Activated T-helper 9 cell treated with anti-CD3 and anti-CD28 coated beads, Interleukin-2, amount 50 U/mL, for 16 hours (primary cell): ENCODE results near the gene KCND3.

Source experiments
- DNase-seq: peaks from one replicate; pipeline ENCODE4 v3.0.0-alpha.2; 2020; ENCODE audit warnings: low read depth

The KCND3 gene

DNA sequence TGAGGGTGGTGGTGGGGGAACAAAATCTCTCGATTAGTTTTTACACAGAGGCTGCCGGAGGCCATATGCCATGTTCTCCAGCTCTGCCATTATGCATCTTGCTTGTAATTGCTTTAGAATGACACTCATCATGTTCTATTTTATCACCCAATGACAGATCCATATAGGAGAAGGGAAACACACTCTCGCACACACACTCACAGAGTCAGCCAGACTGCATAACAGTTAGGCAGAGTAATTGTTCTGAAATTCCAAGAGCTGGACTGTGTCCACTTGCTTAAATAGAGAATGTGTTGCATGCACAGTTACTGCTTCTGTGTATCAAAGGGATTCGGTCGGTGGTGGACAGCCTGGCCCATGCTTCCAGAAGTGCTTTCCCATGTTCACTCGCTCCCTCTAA lies 30.6 kb downstream of the KCND3 start:
- DNase-seq = no peak

DNA sequence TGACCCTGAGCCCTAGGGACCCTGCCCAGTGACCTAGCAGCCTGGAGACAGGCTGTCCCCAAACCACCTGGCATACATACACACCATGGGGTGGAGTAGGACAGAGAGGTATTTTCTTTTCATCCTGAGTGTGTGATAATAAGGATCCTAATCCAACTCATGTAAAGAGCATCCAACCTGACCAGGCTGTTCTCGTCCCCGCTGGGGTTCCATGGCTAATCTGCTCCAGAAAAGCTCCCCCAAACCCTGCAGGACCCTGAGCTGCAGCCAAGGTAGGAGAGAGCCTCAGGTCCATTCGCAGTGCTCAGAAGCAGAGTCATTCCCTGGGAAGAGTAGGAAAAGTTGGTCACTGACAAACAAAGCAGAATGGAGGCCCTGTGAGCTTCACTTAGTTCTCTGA lies 31.4 kb downstream of the KCND3 start:
- no peak for DNase-seq

DNA sequence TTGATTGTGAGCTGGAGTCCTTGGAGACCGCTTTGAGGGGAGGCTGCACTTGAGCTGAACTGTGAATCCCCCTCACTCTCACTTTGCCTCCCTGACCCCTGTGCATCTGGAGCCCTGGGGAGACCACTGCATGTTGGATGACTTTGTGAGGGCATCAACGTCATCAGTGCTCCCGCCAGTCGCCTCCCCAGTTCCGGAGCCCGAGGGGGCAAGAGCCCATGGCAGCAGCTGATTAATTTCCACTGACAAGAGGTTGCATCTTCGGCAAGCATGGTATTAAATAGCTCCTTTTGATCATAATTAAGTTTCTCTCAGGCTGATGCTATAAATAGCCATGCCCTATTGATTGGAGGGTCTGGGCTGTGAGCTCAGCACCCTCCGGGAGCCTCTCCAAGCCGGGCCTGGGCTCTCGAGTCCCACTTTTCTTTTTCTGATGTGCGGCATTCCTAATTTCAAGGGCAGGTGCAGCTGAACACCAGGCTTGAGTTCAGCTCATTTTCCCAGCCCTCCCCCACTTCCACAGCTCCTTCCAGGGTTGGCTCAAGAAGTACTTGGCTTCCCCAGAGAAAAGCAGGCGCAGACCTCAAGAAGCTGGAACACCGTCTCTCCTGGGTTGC lies 33.2 kb downstream of the KCND3 start:
- no peak for DNase-seq

DNA sequence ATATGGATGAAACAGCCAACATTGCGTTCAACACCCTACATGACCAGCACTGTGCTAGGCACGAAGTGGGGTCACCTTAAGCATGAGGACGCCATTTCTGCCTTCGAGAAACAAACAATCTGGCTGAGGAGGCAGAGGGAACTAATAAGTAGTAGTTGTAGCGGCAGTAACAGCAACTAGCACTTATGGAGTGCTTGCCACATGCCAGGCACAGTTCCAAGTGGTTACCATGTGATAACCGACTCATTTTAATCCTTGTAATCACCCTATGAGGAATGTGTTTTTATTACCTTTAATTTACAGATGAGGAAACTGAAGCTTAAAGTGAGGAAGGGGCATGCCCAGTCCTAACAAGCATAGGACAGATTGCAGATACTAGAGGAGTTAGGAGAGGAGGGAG lies 33.7 kb downstream of the KCND3 start:
- DNase-seq = no peak

DNA sequence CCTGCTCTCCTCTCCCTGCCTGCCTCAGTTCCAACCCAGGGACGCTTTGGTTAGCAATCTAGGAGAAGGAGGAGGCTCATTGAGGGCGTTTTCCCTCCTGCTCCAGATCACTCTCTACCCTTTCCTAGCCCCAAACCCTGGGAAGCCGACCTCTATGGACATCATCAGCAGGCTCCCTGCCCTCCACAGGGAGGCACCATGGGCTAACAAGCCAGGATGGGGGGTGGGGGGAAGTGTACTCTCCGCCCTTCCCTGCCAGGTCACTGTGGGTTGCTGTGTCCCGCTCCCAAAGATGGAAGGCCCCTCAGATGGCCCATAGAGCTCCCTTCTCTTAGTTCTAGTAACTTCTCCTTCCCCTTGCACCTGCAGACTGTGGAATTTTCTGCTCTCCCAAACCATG lies 35.7 kb downstream of the KCND3 start:
- no peak for DNase-seq

DNA sequence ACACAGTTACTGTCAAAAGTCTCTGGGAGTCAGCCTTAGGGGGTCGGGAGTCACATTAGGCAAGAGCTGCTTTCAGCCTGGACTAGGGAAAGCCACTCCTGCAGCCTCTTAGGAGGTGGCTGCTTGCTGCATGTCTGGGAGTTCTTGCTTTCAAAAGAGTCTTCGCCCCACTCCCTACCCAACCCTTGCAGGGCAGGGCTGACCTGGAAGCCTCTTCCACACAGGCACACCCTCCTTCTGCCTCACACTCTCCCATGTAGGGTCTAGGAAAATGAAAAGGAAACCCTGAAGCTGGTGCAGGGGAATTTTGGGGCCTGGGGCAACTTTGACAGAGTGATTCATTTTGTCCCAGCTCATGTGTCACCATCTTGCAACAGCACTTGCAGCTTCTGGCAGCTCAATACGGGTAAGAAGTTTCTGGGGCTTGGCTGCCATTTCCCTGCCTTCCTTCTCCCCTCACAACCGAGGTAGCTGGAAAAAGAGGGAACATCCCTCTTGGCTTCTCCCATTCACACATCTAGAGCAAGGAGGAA lies 37.3 kb downstream of the KCND3 start:
- DNase-seq = no peak

DNA sequence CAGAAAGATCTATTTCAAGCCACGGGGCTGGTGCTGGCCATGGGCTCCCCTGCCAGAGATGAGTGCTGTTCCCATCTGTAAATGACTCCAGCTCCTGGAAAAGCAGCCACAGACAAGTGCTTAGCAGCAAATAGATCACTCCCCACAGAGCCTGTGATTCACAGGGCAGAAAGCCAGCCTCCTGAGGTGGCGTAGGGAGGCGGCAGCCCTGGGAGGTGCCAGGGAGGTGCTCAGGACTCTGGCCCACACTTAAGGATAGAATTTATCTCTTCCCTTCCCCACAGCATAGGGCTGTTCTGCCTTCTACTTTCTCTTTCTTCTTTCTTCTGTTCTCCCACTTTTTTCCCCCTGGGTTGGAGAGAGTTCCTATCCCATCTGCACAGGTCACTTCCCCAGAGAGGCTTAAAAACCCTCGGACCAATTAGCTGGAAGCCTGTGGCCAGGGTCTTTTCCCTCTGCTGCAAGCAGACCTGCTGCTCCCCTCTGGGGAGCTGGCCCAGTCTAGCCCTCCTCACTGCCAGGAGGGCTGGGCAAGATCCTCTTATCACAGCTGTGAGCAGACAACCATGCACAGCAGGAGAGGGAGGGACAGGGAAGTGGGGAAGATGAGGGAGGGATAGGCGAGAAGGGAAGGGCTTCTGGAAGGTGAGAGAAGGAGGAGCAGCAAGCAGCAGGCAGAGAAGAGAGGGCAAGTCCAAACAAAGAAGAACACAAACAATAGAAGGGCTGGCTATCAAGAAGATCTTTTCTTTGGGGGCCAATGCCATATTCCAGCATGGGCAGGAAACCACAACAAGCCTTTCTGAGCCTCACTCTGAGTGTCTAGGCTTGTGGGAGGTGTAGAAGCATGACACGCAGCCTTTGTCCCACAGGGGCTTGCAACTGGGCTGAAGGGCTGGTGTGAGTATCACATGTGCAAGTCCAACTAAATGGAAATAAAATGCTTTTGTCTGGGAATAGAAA lies 41.0 kb downstream of the KCND3 start:
- no peak for DNase-seq

DNA sequence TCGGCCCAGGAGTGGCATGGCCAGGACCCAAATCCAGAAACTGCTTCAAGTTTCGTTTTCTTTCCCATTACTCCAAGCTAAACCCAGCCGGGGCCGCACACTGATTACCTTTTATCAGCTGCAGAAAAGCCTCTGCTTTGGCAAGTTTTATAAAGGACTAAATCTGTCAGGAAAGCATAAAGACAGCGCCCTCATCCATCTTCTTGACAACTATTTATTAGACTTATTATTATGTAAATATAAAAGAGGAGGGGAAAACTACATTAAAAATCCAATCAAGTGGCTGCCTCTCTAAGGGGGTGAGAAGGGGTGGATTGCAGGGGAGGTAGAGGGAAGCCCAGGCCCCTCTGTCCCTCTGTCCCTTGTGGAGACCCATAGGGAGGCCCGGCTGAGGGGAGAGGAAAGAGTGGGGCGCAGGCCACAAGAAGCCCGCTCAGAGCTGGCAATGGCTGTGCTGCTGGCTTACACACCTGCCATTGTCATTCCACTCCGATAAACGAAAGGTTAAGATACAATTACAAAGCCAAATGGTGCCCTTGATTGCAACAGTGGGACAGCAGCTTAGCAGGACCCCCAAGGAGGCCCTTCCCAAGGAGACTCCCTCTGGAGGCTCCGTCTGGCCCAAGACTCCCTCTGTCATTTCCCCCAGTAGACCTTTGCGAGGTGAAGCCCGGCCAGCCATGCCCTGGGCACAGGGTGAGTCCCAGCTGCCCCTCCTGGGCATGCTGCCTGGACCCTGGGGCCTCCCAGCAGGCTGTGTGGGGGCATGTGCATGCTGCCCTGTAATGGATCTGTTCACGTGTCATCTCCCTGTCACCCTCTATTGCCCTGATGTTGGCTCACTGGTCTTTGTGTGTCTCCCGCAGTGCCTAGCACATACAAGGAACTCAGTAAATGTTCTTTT lies 45.4 kb downstream of the KCND3 start:
- no peak for DNase-seq

DNA sequence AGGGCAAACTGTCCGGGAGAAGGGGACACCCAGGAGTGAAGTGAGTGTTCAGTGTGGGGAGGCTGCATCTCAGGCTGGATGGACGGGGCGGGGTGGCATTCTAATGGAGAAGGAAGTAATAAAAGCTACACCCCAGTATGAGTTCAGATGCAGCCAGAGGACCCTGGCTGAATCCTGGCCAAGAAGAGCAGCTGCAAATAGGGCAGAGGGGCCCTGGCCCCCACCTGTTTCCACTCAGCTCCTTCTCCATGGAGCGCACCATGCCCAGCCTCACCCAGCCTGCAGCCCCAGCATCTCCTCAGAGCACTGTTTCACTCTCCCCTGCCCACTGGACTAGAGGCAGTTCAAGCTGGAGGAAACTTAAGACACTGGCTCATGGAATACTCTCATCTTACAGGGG lies 46.4 kb downstream of the KCND3 start:
- DNase-seq = no peak

DNA sequence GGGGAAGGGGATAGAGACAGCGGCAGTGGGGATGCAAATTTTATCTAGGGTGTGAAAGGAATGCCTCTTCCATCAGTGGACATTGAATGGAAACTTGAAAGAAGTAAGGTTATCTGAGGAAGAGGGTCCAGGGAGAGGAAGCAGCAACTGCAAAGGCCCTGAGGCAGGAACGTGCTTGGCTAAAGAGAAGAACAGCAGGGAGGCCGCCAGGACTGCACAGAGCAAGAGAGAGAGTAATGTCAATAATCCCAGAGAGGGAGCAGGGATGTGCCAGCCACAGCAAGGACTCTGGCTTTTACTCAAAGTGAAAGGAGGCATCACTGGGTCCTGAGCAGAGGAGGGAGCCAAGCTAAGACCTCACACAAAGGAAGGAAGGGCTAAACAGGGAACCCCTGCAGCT lies 50.9 kb downstream of the KCND3 start:
- DNase-seq = no peak

DNA sequence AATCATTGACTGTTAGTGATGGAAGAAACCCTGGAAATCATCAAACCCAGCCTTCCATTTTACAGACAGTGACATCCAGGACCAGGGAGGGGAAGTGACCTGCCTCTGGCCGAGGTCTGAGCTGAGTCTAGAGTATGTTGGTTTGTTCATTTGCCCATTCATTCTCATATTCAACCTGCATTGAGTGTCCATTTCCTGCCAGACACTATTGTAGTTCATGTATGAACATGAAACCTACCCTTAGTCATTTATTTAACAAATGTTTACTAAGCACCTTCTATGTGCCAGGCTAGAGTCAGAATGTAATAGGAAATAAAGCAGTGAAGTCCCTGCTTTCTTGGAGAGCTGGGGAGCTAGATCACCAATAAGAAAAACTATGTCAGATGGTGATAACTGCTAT lies 51.3 kb downstream of the KCND3 start:
- no peak for DNase-seq

DNA sequence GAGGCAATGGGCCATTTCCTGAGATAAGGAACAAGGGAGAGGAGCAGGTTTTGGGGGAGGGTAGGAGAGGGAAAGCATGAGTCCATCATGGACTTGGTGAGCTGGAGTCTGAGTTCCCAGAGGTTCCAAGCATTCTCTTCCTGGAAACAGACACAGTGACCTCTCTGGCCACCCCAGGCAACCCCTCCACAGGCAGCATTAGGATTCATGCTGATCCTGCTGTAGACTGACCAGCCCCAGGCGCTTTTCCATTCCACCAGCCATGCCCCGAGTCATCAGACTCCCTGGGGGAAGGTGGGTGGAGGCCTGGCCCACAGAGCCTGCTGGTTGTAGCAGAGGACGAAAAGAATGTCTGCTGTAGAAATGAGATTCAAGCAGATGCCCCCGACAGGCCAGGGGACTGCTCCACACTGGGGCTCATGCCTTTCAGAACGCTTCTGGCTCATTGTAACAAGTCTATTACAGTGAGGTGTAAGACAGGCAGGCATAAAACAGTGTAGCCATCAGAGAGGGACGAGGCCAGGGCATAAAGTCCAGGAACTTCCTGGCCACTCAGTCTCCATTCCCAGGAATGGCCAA lies 52.2 kb downstream of the KCND3 start:
- DNase-seq = no peak

DNA sequence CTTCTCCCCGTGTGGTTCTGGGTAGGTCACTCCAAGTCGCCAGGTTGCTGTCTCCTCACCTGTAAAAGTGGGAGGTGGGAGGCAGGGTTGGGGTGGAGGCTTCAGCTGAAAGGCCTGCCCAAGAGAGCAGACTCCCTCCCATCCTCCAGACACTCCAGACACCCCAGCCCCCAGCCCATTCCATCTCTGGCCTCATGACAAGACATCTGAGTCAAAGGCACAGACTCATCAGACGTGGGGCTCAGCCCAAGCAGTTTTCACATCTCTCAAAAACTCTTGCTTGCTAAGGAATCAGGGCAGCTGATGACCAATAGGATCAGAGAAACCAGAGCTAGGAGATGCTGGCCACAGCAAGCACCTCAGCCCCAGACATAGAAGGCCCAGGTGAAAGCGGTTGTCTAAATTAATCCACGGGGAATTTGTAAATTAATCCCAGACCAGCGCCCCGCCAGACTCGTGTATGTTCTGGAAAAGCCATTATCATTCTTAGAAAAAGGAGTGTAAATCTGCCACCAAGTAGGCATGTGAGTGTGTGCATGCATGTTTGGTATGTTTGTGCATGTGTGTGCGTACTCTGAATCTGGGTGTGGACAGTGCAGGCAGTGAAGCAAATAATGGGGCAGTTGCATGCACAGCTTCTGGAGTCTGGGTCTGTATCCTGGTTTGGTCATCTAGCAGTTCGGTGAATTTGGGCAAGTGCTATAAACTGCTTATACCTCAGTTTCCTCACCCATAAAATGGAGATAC lies 55.2 kb downstream of the KCND3 start:
- no peak for DNase-seq

DNA sequence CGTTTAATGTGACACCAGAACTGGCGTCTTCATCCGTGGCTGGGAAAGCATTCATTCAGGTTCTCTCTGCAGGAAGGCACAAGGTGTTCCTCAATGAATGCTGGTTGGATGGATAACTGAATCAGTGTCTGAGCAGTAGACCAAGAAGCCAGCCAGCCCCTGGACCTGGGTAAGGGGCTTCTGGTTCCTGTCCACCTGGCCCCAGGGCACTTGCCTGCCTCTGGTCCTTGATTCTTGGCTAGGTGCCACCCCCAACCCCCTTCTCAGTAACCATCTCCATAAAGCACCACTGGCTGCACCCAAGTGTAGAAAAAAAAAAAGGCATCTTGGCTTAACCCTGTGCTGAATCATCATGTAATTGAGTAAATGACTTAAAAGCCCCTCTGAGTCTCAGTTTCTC lies 59.1 kb downstream of the KCND3 start:
- DNase-seq = no peak

DNA sequence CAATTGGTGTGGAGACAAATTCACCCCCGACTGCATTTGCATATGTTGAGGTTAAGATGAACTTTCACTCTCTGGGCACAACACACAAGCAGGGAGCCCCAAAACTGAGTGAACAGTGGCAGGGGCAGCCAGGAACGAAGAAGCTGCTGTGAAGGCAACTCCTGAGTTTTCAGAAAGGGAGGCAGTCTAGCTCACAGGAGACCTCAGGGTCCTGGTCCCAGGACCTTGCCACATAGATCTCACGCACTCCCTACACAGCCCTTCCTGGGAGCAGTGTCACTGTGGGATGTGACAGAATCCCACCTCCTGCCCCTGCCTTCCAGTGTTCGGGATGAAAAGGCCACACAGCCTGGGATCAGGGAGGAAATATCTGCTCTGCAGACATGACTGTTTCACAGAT lies 60.9 kb downstream of the KCND3 start:
- no peak for DNase-seq

DNA sequence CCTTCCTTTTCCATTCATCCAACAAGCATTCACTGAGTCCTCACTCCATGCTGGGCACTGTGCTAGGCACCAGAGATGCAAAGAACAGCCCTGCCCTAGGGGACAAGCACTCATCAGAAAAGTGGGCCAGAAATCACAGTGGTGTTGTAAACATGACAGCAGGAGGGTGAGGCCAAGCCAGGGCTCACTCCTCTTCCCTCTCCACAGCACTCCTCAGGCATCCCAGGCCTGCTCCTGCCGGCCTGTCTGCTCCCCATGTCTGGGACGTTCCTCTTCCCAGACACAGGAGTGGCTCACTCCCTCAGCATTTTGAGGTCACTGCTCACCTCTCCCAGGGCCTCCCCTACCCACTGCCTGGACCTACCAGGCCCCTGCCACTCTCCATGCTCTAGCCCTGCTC lies 61.8 kb downstream of the KCND3 start:
- DNase-seq = no peak

DNA sequence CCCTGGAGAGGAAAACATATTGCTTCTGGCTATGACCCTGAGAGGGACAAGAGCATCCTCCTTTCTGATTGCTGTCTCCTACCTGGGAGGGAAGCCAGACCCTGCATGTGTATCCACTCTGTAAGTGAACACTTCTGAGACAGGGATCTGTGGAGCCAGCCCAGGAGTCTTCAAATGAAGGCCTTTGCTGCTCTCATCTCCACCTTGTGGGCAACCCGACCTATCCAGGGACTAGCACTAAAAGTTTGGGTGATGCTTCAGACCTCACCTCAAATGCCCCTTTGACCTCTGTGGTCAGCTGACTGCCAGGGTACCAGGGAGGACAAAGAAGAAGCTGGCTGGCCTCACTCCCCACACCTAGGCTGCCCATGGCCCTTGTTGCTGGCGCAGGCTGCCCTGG lies 64.7 kb downstream of the KCND3 start:
- no peak for DNase-seq

DNA sequence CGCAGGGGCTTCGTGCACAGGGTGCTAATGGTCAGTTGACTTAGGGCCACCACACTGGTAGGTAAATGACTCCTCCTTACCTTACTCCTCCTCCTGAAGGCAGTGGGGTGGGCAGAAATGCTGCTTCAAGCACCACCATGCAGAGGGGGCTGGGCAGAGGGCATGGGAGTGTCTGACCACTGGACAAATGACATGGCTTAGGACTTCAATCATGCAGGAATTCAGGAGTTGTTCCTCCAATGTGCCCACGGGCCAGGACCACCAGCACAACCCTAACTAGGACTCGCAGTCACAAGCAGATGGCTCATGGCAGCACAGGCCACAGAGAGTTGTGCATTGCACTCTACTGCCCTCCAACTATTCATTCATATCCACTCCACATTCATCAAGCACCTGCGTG lies 65.7 kb downstream of the KCND3 start:
- no peak for DNase-seq

DNA sequence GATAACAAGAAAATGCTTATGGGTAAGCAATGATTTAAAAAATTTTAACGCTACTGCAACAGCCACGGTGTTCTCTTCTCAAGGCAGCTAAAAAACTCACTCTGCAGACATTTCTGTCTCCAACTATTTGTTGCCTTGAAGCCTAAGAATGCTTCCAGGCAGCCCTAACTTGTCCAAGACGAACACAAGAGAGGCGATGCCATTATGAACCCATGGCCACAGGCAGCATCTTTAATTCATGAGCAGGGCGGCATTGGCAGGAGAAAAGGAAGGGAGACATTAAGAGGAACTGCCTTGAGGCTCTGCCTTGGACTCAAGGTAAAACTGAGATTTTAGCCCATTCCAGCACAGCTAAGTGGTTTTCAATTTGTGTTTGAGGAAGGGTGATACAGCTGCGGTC lies 67.5 kb downstream of the KCND3 start:
- DNase-seq = no peak

DNA sequence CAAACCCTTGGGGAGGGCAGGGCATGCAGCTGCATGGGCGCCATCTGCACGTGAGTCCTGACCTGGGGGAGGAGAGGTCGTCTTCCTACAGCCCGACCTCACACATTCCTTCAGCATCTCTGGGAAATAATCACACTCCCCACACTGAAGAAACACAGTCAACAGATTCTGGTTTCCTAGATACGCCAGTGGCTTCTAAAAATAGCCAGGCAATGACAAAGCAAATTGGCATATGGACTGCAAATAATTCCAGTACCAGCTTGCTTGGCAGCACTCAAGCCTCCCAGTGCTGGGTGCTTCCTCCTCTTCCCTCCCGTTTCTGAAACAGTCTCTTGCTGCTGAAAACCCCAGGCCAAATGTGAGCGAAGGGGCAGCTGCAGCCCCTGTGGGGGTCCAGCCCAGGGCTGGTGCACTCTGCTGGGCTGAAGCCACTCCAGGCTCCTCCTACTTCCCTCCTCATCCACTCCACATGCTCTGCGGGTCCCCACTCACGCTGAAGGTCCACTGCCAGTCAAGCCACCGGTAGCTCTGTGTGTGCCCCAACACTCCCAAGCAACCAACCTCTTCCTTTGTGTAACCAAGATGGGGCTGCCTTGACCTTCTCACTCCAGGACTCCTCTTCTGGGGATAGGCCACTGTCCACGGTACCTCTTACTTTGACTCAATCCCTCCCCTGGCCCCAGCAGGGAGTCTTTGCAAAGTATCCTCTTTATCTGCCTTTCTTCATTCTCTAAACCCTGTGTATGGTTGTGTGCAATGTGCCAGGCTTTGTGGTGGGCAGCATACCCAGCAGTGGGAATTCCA lies 69.0 kb downstream of the KCND3 start:
- DNase-seq = no peak
